ENCODE measurements around the gene ALDH5A1. TPM values are rescaled to one million over a fixed set of nuclear protein-coding genes. Genes with fewer than 3 reads are reported as not detected.

Gene ALDH5A1
- total RNA-seq, 1 donor: 2.6 TPM

DNA sequence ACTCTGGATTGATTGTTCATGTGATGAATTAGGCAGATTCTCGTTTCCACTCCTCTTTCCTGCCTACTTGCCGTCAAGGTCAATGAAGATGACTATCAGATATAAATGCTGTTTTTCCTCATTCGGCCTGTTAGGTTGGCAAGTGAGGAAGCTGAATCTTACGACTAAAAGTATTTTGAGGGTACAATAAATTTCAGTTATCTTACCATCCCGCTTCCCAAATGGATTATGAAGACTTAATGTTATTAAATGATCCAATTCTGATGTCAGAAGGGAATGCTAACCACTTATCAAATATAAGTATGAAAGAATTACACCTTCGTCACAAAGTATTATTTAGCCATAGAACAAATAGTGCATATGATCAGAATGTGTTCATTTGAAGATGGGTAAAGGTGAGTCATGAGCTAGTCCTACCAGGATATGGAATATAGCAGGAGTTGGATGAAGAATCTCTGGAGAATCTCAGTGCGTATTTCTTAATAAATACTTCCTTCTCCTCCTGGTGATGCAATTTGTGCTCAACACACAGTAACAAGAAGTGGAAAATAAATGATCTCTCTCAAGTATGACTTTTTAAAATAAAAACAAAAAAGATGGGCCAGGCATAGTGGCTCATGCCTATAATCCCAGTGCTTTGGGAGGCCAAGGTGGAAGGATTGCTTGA lies 10.0 kb upstream of the ALDH5A1 start:
- TF ChIP-seq, protein P1, sequence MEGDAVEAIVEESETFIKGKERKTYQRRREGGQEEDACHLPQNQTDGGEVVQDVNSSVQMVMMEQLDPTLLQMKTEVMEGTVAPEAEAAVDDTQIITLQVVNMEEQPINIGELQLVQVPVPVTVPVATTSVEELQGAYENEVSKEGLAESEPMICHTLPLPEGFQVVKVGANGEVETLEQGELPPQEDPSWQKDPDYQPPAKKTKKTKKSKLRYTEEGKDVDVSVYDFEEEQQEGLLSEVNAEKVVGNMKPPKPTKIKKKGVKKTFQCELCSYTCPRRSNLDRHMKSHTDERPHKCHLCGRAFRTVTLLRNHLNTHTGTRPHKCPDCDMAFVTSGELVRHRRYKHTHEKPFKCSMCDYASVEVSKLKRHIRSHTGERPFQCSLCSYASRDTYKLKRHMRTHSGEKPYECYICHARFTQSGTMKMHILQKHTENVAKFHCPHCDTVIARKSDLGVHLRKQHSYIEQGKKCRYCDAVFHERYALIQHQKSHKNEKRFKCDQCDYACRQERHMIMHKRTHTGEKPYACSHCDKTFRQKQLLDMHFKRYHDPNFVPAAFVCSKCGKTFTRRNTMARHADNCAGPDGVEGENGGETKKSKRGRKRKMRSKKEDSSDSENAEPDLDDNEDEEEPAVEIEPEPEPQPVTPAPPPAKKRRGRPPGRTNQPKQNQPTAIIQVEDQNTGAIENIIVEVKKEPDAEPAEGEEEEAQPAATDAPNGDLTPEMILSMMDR (IDR thresholded peaks at IDR 0.05; ENCODE audit: insufficient read depth, low read depth, low read length): no peak
- DNase-seq (ENCODE audit: low read depth): no peak

DNA sequence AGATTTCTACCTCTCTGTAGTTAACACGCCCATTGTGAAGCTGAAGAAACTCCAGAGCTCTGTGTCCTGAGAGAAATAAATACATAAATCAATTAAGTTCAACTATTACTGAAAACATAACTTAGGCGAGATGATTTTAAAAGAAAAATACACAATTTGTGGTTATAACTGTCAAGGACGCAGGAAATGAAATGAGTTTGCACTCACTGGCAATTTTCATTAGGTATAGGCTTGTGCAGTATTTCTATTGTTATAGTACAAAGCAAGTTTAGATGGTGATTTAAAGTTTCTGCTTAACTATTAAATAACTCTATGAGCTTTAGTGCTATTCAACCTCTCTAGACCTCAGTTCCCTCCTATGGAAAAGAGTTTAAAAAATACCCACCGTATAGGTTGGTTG lies 8.7 kb upstream of the ALDH5A1 start:
- TF ChIP-seq, protein P1 (IDR thresholded peaks at IDR 0.05; ENCODE audit: insufficient read depth, low read depth, low read length): no peak
- no peak for DNase-seq (ENCODE audit: low read depth)
- no peak overlapping the region for H3K4me3 ChIP-seq (ENCODE audit: low read depth, low read length)

More for the DNA sequence above, 10.0 kb upstream of the ALDH5A1 start:
- no peak overlapping the region for H3K4me3 ChIP-seq (ENCODE audit: low read depth, low read length)

DNA sequence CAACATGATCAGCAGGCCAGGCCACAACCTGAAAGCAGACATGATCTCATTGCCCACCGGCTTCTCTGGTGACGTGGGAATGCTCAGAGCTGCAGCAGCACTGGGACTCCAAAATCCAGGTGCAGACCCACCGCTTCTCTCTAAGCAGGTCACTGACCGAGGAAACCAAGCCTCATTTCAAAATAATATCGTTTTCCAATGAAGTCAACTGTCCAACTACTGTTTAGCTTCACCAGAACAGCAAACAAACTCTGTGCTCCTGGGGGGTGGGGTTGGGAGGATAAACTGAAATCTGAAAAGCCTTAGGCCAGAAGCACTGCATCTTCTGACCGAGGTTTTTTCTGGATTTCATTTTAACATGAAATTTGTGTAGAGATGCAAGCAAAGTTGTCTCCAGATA lies 5.3 kb upstream of the ALDH5A1 start, which contains the start of gene GPLD1:
TSS of gene GPLD1 (minus strand) at position 109 of the 400 bp plus-strand sequence. CDS start at position 42, 67 bp downstream.
- no peak within 1 kb of the TSS for H3K4me3 ChIP-seq (ENCODE audit: low read depth, low read length)
- TF ChIP-seq, protein P1 (IDR thresholded peaks at IDR 0.05; ENCODE audit: insufficient read depth, low read depth, low read length): no peak
- no peak for DNase-seq (ENCODE audit: low read depth)

DNA sequence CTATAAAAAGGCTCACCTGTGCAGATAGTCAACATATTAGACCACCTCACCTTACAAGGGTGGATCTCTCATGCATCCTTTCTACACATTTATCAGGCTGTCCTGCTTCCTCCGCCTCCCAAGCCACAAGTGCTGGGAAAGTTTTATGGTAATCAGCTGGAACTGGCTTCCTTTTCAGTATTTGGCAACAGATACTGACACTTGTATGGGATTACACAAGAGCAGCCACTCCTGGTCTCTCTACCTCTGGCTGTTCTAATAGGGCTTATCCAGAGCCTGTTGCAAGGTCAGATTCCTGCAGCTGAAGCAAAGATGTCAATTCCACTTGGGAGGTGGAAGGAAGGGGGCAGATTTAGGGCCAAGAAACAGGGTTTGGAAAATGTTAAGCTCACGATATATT lies 4.9 kb upstream of the ALDH5A1 start:
- TF ChIP-seq, protein P1 (IDR thresholded peaks at IDR 0.05; ENCODE audit: insufficient read depth, low read depth, low read length): no peak
- DNase-seq (ENCODE audit: low read depth): peak; percentile 54
- H3K4me3 ChIP-seq (ENCODE audit: low read depth, low read length): no peak overlapping the region

DNA sequence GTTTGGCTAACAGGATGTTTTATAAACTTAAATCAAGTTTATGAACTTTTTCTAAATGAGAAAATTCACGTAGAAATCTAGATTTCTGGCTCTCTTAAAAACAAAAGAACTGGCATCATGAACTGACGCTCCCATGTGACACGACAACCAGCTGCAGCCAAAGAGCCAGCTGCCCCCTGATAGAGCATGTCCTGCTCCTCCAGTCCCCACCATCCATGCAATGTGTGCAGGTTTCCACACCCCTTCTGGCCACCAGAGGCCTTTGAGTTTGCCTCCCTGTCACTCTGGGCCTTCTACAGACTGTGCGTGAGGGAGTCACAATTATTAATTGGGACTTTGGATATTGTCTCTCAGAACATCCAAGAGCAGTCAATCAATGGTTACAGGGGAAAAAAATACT lies 3.8 kb upstream of the ALDH5A1 start:
- TF ChIP-seq, protein P1 (IDR thresholded peaks at IDR 0.05; ENCODE audit: insufficient read depth, low read depth, low read length): no peak
- H3K4me3 ChIP-seq (ENCODE audit: low read depth, low read length): no peak overlapping the region
- no peak for DNase-seq (ENCODE audit: low read depth)

DNA sequence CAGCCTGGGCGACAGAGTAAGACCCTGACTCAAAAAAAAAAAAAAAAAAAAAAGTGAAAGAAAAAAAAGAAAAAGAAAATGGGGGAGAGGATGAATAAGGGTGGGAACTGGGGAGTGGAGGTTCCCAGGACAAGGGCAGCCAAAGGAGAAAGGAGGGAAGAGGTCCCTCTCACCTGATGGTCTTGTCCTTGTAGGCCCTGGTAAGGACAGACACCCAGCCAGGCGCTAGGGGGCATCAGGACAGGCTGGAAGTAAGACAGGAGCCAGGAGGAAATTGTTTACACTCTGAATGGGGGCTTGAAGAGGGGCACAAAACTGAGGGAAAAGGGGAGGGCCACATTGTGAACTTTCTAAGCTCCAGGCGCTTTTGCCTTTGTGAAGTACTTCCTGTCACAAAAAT lies 2.3 kb upstream of the ALDH5A1 start:
- H3K4me3 ChIP-seq (ENCODE audit: low read depth, low read length): no peak overlapping the region
- TF ChIP-seq, protein P1 (IDR thresholded peaks at IDR 0.05; ENCODE audit: insufficient read depth, low read depth, low read length): peak; percentile 36
- DNase-seq (ENCODE audit: low read depth): no peak
